COLO668 (cell line): Measurements from ENCODE around the gene GPR119.
"Not testable (repeated sequence)": the region's sequence is repeated elsewhere in the genome, so short reads cannot be mapped to it uniquely, and the experiment has no call there.

ENCODE experiments used
- DNase-seq: peaks from one replicate; lab custom pipeline; 2025; ENCODE audit not compliant: unreplicated experiment; lab: John Stamatoyannopoulos, UW

GPR119 gene

GRCh38 chrX:130385520-130385919 lies at the start of gene GPR119:
GPR119 (minus strand) TSS chrX:130385674; CDS start chrX:130385447, 227 bp downstream.
- DNase-seq, result no peak

GRCh38 chrX:130429236-130429635 lies 43.8 kb upstream of the GPR119 start:
- not testable (repeated sequence) for DNase-seq

DNA sequence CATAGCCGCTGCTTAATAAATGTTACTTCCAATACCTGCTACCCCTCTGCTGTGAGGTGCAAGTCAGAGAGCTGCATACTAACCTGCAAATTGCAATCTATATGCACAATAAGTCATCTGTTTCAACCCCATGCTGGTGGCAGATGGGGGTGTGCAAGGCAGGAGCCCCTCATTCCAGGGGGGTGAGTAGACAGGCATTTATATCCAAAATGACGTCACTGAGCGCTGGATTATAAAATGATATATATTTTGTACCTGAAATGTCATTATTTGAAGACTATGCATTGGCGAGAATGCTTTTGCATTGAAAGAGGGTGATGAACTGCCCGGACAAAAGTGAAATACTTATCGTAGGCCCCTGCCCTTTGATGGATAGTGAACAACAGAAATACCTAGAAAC lies 41.1 kb upstream of the GPR119 start:
- no peak for DNase-seq

GRCh38 chrX:130419263-130419662 lies 33.8 kb upstream of the GPR119 start:
- no peak for DNase-seq

- DNase-seq, result no peak
Observed at GRCh38 chrX:130418740-130419139, 33.3 kb upstream of the GPR119 start.

- no peak for DNase-seq
Observed at GRCh38 chrX:130418066-130418465, 32.6 kb upstream of the GPR119 start.

- no peak for DNase-seq
Observed at GRCh38 chrX:130416785-130417184, 31.3 kb upstream of the GPR119 start.

DNA sequence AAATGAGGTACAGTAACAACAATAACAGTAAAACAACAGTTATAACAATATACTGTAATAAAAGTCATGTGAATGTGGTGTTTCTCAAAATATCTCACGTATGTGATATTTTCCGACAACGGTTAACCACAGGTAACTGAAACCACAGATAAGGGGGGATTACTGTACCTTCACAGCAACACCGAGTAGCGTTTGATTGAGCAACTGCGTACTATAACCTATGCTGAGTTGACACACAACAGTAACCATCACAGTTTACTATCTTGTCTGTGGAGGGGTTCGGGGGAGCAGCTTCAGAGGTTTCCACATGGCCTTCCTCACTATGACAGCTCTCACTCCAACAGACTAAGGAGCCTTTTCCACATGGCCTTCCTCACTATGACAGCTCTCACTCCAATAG lies 29.7 kb upstream of the GPR119 start:
- no peak for DNase-seq

DNA sequence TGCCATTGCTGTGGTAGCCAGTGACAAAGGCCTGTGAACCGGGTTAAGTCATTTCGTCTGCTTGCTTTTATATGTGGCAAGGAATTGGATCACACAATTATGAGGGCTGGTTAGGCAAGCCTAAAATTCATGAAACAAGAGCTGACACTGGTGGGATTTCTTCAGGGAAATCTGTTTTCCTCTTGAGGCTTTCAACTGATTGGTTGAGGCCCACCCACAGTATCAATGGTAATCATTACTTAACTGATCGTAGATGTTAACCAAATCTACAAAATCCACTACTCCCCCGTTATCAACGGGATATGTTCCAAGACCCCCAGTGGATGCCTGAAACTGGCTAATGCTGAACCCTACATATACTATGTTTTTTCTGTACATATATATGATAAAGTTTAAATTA lies 29.3 kb upstream of the GPR119 start:
- DNase-seq, result no peak

DNA sequence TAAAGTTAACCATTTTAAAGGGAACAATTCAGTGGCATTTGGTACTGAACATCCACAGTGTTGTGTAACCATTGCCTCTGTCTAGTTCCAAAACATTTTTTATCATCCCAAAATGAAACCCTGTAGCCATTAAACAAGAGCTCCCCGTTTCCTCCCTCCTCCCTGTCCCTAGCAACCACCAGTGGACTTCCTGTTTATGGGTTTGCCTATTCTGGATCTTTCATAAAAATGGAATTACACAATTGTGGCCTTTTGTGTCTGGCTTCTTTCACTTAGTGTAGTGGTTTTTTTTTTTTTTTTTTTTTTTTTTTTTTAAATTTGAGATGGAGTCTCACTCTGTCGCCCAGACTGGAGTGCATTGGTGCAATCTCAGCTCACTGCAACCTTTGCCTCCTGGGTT lies 27.9 kb upstream of the GPR119 start:
- no peak for DNase-seq

DNA sequence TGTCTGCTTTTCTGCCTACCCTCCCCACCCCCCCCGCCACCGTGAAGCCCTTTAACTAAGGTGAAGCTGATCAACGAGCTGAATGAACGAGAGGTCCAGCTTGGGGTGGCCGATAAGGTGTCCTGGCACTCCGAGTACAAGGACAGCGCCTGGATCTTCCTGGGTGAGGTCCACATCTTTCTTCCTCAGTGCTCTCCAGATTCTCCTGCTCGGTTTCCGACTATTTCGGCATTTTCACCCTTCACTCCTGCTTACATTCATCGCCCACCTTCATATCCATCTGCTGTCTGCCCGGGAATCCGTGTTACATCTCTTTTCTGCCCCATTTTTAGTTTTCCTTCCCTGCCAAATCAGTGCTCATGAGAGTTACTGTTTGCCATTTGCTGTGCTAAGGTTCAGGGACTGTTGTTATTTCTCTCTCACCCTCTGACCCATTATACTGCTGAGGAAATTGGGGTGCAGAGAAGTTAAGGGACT lies 16.8 kb upstream of the GPR119 start:
- DNase-seq, result no peak

GRCh38 chrX:130401415-130402207 lies 16.1 kb upstream of the GPR119 start, which contains the start of gene RBMX2:
RBMX2 (plus strand) TSS chrX:130401987; CDS start chrX:130402033, 46 bp downstream.
- DNase-seq, result peak; percentile 81

DNA sequence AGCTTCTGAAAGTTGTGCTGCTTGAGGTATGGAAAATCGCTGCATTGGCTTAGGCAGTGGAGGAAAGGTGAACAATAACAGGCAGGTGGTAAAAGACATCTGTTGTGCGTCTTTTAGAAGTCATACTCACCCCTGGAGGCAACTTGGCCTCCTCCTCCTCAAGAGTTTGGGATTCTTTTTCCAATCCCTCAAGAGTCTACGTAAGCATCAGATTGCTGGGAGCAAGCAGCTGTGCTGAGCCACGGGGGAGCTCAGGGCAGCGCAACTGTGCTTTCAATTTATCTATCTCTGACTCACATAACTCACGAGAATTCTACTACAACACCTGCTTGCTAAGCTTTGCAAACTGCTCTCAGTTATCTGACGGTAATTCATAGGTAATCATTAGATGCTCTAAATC lies 9.9 kb upstream of the GPR119 start:
- no peak for DNase-seq

DNA sequence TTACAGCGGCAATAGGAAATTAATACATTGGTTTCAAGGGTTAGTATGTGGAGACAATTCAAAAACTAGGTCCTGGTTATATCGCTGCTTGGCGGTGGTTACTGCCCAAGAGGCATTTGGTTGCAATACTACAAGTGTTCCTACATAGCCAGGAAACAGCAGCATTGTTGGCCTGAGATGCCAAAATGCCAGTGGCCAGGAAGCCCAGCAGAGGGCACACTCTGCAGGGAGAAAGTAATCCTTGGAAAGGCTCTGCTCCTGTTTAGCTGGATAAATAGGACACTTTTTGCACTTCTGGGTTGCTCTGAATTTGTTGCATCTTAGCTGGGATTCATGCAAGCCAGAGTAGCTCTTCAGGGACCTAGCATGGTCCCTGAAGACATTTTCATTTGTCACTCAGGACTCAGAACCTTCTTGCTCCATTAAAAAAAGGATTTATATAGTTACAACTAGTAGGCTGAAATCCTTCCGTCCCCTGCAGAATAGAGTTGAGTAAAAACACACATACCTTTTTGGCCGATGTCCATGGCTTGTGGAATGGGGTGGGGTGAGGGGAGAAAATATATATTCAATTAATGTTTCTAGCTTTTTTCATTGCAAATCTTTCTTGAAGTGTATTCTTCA lies 8.1 kb upstream of the GPR119 start:
- peak; percentile 34 for DNase-seq

DNA sequence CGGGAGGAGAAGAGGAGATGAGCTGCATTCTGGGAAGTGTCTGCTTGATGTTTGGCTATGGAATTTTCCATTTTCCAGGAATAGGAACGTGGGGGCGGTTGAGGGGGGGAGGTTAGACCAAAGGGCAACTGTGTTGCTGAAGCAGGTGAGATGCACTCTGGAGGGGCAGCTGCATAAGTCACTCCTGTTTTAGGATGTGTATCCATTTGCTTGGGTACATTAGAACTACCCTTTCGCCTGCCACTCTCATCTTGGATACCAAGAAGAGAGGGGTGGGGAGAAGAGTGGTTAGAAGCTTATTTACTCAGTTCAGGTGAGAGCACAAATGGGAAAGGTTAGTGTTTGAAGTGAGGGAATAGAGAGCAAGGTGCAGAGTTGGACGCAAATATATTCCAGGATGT lies 934 bp upstream of the GPR119 start:
- no peak for DNase-seq

DNA sequence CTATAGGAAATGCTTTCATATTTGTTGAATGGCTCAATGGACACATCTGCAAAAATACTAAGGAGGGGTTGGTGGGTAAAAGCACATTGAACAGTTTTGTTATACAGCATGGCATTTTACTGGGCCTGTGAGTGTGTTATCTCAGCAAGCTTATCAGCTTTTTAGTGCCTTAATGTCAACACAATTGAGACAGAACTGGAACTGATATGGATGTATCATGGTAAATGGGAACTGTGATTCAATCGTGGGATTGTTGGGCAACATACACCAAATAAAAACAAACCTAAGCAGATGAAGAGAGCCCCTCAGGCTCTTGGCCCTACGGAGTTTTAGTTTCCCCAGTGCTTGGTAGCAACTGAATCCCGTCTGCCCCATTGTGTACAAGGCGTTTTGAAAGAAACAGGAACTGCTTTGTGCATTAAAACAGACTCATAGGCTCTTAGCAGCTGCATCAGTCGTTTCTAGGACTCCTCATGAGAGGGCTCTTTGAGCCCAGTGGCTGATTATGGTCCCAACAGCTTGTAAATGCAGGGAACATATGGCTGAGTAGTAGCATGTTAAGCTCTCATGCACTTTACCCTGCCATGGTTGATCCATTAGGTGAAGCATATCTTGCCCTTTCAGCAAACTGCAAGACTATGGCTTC lies 7.3 kb downstream of the GPR119 start:
- no peak for DNase-seq

DNA sequence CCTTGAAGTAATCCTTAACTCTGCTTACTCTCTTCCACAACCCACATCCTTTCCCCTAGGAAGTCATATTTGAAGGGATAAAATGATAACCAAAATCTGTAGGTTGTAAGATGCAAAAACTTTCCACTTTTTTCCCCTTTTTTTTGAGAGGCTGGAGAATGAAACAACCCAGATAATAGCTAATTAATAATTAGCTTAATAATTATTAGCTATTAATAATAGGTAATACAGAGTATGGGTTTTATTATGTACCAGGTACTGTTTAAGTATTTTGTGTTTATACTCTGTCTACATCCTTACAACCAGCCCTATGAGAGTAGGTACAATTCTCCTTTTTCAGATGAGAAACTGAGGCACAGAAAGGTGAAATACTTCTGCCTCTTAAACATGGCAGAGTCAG lies 9.4 kb downstream of the GPR119 start:
- no peak for DNase-seq

DNA sequence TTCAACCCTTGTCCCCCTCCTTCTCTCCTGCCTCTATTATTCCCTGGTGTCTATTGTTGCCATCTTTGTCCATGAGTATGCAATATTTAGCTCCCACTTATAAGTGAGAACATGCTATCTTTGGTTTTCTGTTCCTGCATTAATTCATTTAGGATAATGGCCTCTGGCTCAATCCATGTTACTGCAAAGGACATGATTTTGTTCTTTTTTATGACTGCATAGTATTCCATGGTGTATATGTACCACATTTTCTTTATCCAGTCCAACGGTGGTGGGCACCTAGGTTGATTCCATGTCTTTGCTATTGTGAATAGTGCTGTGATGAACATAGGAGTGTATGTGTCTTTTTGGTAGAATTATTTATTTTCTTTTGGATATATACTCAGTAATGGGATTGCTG lies 33.4 kb downstream of the GPR119 start:
- DNase-seq, result not testable (repeated sequence)

DNA sequence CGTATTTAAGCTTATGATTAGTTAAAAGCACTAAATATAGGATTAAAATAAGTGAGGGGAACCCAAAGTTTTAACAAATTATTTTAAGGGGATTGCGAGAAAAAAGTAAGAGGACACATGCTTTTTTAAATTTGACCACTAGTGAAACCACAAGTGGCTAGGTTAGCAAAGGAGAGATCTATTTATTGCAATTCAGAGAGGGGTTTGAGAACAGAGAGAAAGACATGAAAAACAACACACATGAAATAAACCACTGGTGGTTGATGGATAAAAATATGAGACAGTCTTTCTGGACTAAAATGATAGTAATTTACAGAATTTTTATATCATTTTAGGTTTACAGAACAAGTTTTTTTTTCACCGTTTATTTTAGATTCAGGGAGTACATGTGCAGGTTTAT lies 33.9 kb downstream of the GPR119 start:
- no peak for DNase-seq

DNA sequence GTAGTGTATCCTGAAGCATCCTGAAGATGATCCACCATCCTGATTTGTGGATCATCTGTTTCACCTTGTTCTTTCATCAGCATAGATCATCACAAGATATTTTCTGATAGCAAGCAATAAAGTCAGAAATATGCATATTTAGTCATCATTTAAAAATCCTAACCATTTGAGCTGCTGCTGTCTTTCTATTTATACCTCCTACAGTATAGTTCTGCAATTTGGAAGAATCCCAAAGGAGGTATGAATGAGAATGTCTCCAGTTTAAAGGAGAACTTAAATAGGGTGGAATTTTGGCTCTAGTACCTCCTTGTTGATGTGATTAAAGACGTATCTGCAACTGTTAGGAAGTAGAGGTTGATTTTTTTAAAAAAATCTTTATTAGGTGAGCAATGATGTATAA lies 38.2 kb downstream of the GPR119 start:
- no peak for DNase-seq

- DNase-seq, result no peak
Observed at GRCh38 chrX:130343411-130343810, 42.1 kb downstream of the GPR119 start.

- DNase-seq, result no peak
Observed at GRCh38 chrX:130340271-130340670, 45.2 kb downstream of the GPR119 start.
